Erythroblast (primary cell): Measurements from ENCODE around the gene HK2.

Experiments
- GATA1 ChIP-seq: IDR thresholded peaks from 2 replicates; pipeline ENCODE4 v1.6.1; 2011; ENCODE audit warnings: low read depth, mild to moderate bottlenecking, control low read depth, low read length, moderate library complexity
- POLR2A ChIP-seq: IDR thresholded peaks from 2 replicates; pipeline ENCODE4 v1.6.1; 2011; ENCODE audit warnings: mild to moderate bottlenecking, low read length

- TF ChIP-seq POLR2A (no peak), GATA1 (no peak)
Measured at GRCh38 chr2:74889159-74889558, 55.2 kb downstream of the HK2 start.
